ENCODE data around the gene MDFIC. TPM values are rescaled to one million over a fixed set of nuclear protein-coding genes. Genes with fewer than 3 reads are reported as not detected.

MDFIC gene
- total and polyA plus RNA-seq, 2 experiments from 2014 or later, result 3.0 to 5.2 TPM

DNA sequence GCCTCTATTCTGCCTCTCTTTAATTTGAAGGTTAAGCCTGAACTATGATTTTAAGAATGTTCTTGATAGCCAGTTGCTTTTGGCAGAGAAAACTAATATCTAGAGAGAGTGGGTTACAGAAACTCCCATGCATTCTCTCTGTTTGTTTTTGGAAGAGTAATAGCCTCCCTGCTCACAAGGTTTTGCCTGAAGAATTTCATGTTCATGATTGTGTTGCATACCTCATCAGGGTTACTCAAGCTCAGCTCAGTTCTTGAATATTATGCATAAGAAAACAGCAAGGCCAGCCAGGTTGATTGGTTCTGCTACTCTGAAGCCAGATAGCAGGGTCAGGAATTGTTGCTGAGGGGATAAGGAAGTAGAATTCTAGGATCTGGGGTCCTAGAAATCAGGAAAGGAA, 137.4 kb downstream of the MDFIC start:
- no peaks in the 10 kb centered on the region for H4K20me1 ChIP-seq (replicated peaks; ENCODE audit: insufficient read depth)
- no peaks in the 10 kb centered on the region for H3K27me3 ChIP-seq (ENCODE audit: insufficient read depth)
- ATAC-seq (no peak), DNase-seq (ENCODE audit: low spot score) (no peak)
- no peak overlapping the region for H3K4me3 ChIP-seq
- no peaks in the 10 kb centered on the region for H3K36me3 ChIP-seq (ENCODE audit: insufficient read depth)
- Mint-ChIP-seq H3K9me3 (no peaks in the 10 kb centered on the region), H3K4me1 (peaks cover 2% of the 10 kb centered on the region; the same call in 2 of the 3 replicates), H3K27ac (no peak overlapping the region), H3K36me3 (ENCODE audit: low read depth) (no peaks in the 10 kb centered on the region), H3K27me3 (ENCODE audit: insufficient read depth, low read depth, poor library complexity) (no peaks in the 10 kb centered on the region), H3K4me3 (no peak overlapping the region)
- no peaks in the 10 kb centered on the region for H3K79me2 ChIP-seq (replicated peaks; ENCODE audit: insufficient read depth)
- H3K27ac ChIP-seq (ENCODE audit: low read depth), result no peak overlapping the region
- no peaks in the 10 kb centered on the region for H3F3A ChIP-seq (replicated peaks; ENCODE audit: low read depth)
- H3K4me1 ChIP-seq (ENCODE audit: insufficient read depth), result no peaks in the 10 kb centered on the region
- H3K9me2 ChIP-seq (ENCODE audit: insufficient read depth), result no peaks in the 10 kb centered on the region
- TF ChIP-seq JUNB (IDR thresholded peaks at IDR 0.05; ENCODE audit: unreplicated experiment) (no peak), EZH2 (IDR thresholded peaks at IDR 0.05; ENCODE audit: low read depth, unreplicated experiment) (no peak), CREB1 (CRISPR knock-in tag; IDR thresholded peaks at IDR 0.05; ENCODE audit: low read depth) (no peak), ZNF114 (CRISPR knock-in tag; IDR thresholded peaks at IDR 0.05) (no peak), EZH2phosphoT487 (IDR thresholded peaks at IDR 0.05; ENCODE audit: unreplicated experiment) (no peak), POLR2AphosphoS5 (IDR thresholded peaks at IDR 0.05; ENCODE audit: low read depth) (no peak), NANOG (IDR thresholded peaks at IDR 0.05; ENCODE audit: borderline replicate concordance) (no peak), STAT1 (IDR thresholded peaks at IDR 0.05; ENCODE audit: unreplicated experiment) (no peak)
- TF ChIP-seq, protein P1, sequence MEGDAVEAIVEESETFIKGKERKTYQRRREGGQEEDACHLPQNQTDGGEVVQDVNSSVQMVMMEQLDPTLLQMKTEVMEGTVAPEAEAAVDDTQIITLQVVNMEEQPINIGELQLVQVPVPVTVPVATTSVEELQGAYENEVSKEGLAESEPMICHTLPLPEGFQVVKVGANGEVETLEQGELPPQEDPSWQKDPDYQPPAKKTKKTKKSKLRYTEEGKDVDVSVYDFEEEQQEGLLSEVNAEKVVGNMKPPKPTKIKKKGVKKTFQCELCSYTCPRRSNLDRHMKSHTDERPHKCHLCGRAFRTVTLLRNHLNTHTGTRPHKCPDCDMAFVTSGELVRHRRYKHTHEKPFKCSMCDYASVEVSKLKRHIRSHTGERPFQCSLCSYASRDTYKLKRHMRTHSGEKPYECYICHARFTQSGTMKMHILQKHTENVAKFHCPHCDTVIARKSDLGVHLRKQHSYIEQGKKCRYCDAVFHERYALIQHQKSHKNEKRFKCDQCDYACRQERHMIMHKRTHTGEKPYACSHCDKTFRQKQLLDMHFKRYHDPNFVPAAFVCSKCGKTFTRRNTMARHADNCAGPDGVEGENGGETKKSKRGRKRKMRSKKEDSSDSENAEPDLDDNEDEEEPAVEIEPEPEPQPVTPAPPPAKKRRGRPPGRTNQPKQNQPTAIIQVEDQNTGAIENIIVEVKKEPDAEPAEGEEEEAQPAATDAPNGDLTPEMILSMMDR (conservative IDR thresholded peaks at IDR 0.05; ENCODE audit: low read depth in 2 of 2), result no peak
- TF ChIP-seq, protein P2, sequence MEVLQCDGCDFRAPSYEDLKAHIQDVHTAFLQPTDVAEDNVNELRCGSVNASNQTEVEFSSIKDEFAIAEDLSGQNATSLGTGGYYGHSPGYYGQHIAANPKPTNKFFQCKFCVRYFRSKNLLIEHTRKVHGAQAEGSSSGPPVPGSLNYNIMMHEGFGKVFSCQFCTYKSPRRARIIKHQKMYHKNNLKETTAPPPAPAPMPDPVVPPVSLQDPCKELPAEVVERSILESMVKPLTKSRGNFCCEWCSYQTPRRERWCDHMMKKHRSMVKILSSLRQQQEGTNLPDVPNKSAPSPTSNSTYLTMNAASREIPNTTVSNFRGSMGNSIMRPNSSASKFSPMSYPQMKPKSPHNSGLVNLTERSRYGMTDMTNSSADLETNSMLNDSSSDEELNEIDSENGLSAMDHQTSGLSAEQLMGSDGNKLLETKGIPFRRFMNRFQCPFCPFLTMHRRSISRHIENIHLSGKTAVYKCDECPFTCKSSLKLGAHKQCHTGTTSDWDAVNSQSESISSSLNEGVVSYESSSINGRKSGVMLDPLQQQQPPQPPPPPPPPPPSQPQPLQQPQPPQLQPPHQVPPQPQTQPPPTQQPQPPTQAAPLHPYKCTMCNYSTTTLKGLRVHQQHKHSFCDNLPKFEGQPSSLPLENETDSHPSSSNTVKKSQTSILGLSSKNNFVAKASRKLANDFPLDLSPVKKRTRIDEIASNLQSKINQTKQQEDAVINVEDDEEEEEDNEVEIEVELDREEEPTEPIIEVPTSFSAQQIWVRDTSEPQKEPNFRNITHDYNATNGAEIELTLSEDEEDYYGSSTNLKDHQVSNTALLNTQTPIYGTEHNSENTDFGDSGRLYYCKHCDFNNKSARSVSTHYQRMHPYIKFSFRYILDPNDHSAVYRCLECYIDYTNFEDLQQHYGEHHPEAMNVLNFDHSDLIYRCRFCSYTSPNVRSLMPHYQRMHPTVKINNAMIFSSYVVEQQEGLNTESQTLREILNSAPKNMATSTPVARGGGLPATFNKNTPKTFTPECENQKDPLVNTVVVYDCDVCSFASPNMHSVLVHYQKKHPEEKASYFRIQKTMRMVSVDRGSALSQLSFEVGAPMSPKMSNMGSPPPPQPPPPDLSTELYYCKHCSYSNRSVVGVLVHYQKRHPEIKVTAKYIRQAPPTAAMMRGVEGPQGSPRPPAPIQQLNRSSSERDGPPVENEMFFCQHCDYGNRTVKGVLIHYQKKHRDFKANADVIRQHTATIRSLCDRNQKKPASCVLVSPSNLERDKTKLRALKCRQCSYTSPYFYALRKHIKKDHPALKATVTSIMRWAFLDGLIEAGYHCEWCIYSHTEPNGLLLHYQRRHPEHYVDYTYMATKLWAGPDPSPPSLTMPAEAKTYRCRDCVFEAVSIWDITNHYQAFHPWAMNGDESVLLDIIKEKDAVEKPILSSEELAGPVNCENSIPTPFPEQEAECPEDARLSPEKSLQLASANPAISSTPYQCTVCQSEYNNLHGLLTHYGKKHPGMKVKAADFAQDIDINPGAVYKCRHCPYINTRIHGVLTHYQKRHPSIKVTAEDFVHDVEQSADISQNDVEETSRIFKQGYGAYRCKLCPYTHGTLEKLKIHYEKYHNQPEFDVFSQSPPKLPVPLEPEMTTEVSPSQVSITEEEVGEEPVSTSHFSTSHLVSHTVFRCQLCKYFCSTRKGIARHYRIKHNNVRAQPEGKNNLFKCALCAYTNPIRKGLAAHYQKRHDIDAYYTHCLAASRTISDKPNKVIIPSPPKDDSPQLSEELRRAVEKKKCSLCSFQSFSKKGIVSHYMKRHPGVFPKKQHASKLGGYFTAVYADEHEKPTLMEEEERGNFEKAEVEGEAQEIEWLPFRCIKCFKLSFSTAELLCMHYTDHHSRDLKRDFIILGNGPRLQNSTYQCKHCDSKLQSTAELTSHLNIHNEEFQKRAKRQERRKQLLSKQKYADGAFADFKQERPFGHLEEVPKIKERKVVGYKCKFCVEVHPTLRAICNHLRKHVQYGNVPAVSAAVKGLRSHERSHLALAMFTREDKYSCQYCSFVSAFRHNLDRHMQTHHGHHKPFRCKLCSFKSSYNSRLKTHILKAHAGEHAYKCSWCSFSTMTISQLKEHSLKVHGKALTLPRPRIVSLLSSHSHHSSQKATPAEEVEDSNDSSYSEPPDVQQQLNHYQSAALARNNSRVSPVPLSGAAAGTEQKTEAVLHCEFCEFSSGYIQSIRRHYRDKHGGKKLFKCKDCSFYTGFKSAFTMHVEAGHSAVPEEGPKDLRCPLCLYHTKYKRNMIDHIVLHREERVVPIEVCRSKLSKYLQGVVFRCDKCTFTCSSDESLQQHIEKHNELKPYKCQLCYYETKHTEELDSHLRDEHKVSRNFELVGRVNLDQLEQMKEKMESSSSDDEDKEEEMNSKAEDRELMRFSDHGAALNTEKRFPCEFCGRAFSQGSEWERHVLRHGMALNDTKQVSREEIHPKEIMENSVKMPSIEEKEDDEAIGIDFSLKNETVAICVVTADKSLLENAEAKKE (CRISPR knock-in tag; IDR thresholded peaks at IDR 0.05), result no peak
- TF ChIP-seq, protein P3, sequence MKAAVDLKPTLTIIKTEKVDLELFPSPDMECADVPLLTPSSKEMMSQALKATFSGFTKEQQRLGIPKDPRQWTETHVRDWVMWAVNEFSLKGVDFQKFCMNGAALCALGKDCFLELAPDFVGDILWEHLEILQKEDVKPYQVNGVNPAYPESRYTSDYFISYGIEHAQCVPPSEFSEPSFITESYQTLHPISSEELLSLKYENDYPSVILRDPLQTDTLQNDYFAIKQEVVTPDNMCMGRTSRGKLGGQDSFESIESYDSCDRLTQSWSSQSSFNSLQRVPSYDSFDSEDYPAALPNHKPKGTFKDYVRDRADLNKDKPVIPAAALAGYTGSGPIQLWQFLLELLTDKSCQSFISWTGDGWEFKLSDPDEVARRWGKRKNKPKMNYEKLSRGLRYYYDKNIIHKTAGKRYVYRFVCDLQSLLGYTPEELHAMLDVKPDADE (IDR thresholded peaks at IDR 0.05), result no peak
- TF ChIP-seq, protein P4, sequence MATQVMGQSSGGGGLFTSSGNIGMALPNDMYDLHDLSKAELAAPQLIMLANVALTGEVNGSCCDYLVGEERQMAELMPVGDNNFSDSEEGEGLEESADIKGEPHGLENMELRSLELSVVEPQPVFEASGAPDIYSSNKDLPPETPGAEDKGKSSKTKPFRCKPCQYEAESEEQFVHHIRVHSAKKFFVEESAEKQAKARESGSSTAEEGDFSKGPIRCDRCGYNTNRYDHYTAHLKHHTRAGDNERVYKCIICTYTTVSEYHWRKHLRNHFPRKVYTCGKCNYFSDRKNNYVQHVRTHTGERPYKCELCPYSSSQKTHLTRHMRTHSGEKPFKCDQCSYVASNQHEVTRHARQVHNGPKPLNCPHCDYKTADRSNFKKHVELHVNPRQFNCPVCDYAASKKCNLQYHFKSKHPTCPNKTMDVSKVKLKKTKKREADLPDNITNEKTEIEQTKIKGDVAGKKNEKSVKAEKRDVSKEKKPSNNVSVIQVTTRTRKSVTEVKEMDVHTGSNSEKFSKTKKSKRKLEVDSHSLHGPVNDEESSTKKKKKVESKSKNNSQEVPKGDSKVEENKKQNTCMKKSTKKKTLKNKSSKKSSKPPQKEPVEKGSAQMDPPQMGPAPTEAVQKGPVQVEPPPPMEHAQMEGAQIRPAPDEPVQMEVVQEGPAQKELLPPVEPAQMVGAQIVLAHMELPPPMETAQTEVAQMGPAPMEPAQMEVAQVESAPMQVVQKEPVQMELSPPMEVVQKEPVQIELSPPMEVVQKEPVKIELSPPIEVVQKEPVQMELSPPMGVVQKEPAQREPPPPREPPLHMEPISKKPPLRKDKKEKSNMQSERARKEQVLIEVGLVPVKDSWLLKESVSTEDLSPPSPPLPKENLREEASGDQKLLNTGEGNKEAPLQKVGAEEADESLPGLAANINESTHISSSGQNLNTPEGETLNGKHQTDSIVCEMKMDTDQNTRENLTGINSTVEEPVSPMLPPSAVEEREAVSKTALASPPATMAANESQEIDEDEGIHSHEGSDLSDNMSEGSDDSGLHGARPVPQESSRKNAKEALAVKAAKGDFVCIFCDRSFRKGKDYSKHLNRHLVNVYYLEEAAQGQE (IDR thresholded peaks at IDR 0.05; ENCODE audit: unreplicated experiment), result no peak
- no peak overlapping the region for H3K4me2 ChIP-seq
- no peak overlapping the region for H2AFZ ChIP-seq
